Lower leg skin (tissue), 3 donors: ENCODE results near the gene FDXR.

Experiments
- POLR2A ChIP-seq, 2 donors: fragments of 450-650 bp; IDR thresholded peaks; one replicate each; pipeline ENCODE4 v1.6.1; 2016 to 2017; ENCODE audit warnings: antibody characterized with exemption in 2 of 2, mild to moderate bottlenecking in 1 of 2, moderate library complexity in 1 of 2
- TF ChIP-seq, protein P1 (sequence below), 3 donors: fragments of 450-650 bp; IDR thresholded peaks; one replicate each; pipeline ENCODE4 v1.5.1; 2016; ENCODE audit warnings: antibody characterized with exemption in 3 of 3, mild to moderate bottlenecking in 3 of 3, moderate library complexity in 2 of 3

GRCh38 chr17:74855323-74855722 is 17.5 kb downstream of the FDXR start:
- TF ChIP-seq, protein P1, sequence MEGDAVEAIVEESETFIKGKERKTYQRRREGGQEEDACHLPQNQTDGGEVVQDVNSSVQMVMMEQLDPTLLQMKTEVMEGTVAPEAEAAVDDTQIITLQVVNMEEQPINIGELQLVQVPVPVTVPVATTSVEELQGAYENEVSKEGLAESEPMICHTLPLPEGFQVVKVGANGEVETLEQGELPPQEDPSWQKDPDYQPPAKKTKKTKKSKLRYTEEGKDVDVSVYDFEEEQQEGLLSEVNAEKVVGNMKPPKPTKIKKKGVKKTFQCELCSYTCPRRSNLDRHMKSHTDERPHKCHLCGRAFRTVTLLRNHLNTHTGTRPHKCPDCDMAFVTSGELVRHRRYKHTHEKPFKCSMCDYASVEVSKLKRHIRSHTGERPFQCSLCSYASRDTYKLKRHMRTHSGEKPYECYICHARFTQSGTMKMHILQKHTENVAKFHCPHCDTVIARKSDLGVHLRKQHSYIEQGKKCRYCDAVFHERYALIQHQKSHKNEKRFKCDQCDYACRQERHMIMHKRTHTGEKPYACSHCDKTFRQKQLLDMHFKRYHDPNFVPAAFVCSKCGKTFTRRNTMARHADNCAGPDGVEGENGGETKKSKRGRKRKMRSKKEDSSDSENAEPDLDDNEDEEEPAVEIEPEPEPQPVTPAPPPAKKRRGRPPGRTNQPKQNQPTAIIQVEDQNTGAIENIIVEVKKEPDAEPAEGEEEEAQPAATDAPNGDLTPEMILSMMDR (IDR thresholded peaks at IDR 0.05) = no peak
- TF ChIP-seq POLR2A (IDR thresholded peaks at IDR 0.05) = no peak
